ENCODE results near the gene TNXB.

TNXB gene

GRCh38 chr6:32117461-32117860 lies 8.3 kb upstream of the TNXB start:
- no peak for DNase-seq (ENCODE audit: low read depth in 2 of 2)
- no peak overlapping the region for H3K4me3 ChIP-seq (replicated peaks in 1 of 2; ENCODE audit: low read depth in 2 of 2, low read length in 2 of 2)
- TF ChIP-seq CTCF (IDR thresholded peaks at IDR 0.05; ENCODE audit: low read depth, low read length) = no peak

GRCh38 chr6:32116674-32117073 lies 7.5 kb upstream of the TNXB start:
- TF ChIP-seq CTCF (IDR thresholded peaks at IDR 0.05; ENCODE audit: low read depth, low read length) = peak; percentile 46
- H3K4me3 ChIP-seq (replicated peaks in 1 of 2; ENCODE audit: low read depth in 2 of 2, low read length in 2 of 2) = no peak overlapping the region
- peak in 1 of 2 donors; percentile 33 for DNase-seq (ENCODE audit: low read depth in 2 of 2)

- DNase-seq (ENCODE audit: low read depth in 2 of 2) = peak in 1 of 2 donors; percentile 20
- TF ChIP-seq CTCF (IDR thresholded peaks at IDR 0.05; ENCODE audit: low read depth, low read length) = no peak
Measured at GRCh38 chr6:32115623-32116022, 6.5 kb upstream of the TNXB start.

GRCh38 chr6:32114796-32115195 lies 5.7 kb upstream of the TNXB start:
- DNase-seq (ENCODE audit: low read depth in 2 of 2) = peak; percentile 56 to 89
- H3K4me3 ChIP-seq (replicated peaks in 1 of 2; ENCODE audit: low read depth in 2 of 2, low read length in 2 of 2) = no peak overlapping the region
- no peak for TF ChIP-seq CTCF (IDR thresholded peaks at IDR 0.05; ENCODE audit: low read depth, low read length)

More at GRCh38 chr6:32115623-32116022, 6.5 kb upstream of the TNXB start:
- no peak overlapping the region for H3K4me3 ChIP-seq (replicated peaks in 1 of 2; ENCODE audit: low read depth in 2 of 2, low read length in 2 of 2)

GRCh38 chr6:32113386-32114352 lies 4.5 kb upstream of the TNXB start:
- DNase-seq (ENCODE audit: low read depth in 2 of 2) = peak; percentile 98 to 99
- TF ChIP-seq CTCF (IDR thresholded peaks at IDR 0.05; ENCODE audit: low read depth, low read length) = peak; percentile 71
- H3K4me3 ChIP-seq (replicated peaks in 1 of 2; ENCODE audit: low read depth in 2 of 2, low read length in 2 of 2) = no peak overlapping the region

GRCh38 chr6:32112431-32112980 lies 3.4 kb upstream of the TNXB start:
- DNase-seq (ENCODE audit: low read depth in 2 of 2) = peak; percentile 22 to 61
- no peak overlapping the region for H3K4me3 ChIP-seq (replicated peaks in 1 of 2; ENCODE audit: low read depth in 2 of 2, low read length in 2 of 2)
- TF ChIP-seq CTCF (IDR thresholded peaks at IDR 0.05; ENCODE audit: low read depth, low read length) = no peak
